22Rv1 (cell line): ENCODE results near the gene CCDC187.

Experiments used
- H3K27ac ChIP-seq: fragments of 450-650 bp; 2 replicates; pipeline ENCODE4 v1.5.1; 2017
- ZFX ChIP-seq: fragments of 450-650 bp; IDR thresholded peaks from 2 replicates; pipeline ENCODE4 v1.6.1; 2017; ENCODE audit warnings: antibody characterized with exemption, borderline replicate concordance
- TF ChIP-seq, protein P1 (sequence below): fragments of 450-650 bp; IDR thresholded peaks from 2 replicates; pipeline ENCODE4 v1.5.1; 2017; ENCODE audit warnings: mild to moderate bottlenecking

Gene CCDC187

DNA sequence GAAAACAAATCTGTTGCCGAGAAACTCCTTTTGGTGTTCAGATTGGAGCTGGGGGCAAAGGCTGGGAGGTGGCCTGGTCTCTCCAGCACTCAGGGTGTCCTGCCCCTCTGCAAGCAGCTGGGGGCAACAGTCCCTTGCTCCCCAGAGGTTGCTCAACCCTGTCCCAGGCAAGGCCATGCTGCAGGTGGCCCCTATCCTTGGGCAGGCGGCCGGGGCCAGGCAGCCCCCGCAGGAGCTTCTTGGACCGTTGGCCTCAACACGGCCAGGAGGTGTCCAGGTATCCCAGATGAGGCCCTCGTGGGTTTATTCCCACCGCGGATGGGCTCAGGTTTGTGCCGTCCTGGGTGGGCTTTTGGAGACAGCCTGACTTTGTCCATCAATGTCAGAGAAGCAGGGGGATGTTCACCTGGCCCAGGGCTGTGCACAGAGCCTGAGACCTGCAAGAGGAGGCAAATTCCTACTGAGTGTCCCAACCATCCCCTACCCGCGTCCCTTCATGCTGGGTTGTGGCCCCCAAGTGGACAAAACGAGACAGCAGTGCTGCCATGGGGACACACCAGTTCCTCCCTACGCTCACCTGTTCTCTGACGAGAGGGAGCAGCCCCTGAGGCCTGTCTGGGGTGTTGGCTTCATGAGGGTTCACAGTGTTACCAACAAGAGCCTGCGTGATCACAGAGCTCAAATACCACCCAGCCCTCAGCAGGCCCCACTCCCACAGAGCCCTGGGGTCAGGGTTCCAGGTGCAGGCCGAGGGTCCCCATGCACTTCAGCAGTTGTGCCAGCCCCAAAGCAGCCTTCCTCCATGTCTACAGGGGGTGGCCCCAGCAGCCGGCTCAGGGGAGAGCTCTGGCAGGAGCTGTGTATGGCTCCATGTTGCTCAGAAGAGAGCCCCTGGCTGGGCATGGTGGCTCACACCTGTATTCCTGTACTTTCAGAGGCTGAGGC lies 9.5 kb upstream of the CCDC187 start:
- no peak overlapping the region for H3K27ac ChIP-seq
- no peak for TF ChIP-seq ZFX
- TF ChIP-seq, protein P1, sequence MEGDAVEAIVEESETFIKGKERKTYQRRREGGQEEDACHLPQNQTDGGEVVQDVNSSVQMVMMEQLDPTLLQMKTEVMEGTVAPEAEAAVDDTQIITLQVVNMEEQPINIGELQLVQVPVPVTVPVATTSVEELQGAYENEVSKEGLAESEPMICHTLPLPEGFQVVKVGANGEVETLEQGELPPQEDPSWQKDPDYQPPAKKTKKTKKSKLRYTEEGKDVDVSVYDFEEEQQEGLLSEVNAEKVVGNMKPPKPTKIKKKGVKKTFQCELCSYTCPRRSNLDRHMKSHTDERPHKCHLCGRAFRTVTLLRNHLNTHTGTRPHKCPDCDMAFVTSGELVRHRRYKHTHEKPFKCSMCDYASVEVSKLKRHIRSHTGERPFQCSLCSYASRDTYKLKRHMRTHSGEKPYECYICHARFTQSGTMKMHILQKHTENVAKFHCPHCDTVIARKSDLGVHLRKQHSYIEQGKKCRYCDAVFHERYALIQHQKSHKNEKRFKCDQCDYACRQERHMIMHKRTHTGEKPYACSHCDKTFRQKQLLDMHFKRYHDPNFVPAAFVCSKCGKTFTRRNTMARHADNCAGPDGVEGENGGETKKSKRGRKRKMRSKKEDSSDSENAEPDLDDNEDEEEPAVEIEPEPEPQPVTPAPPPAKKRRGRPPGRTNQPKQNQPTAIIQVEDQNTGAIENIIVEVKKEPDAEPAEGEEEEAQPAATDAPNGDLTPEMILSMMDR = no peak

DNA sequence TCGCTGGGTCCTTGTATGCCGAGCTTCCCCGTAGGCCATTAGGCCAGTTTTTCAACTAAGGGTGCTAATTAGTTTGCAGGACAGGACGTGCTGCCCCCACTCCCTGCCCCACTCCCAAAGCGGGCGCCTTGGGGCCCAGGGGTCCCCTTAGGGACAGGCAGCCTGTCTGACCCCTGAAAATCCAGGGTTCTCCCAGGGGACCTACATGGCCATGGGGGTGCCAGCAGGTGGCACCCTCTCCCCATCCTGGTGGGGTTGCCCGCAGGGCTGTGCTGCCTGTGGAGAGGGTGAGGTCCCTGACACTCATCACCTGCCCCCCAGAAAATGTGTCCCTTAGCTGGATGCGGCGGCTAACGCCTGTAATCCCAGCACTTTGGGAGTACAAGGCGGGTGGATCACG lies 8.5 kb upstream of the CCDC187 start:
- no peak overlapping the region for H3K27ac ChIP-seq
- no peak for TF ChIP-seq ZFX
- TF ChIP-seq, protein P1 = peak; percentile 27; the same call in 1 of the 2 replicates

DNA sequence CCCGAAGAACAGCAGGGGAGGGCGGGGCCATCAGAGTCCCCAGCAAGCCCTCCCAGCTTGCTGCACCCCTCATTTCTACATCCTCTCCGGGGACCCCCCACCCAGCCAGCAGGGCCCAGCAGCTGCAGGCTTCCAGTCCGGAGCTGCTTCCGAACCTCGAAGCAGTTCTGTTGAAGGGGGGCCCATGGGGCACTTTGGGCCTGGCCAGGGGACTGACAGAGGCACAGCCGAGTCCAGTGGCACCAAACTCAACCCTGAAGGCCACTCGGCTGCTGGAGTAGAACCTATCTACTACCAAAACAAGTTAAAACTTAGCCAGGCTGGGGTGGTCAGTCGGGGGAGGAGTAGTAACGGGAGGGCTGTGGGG lies 8.1 kb upstream of the CCDC187 start:
- no peak overlapping the region for H3K27ac ChIP-seq
- TF ChIP-seq, protein P1 = no peak
- TF ChIP-seq ZFX = no peak

DNA sequence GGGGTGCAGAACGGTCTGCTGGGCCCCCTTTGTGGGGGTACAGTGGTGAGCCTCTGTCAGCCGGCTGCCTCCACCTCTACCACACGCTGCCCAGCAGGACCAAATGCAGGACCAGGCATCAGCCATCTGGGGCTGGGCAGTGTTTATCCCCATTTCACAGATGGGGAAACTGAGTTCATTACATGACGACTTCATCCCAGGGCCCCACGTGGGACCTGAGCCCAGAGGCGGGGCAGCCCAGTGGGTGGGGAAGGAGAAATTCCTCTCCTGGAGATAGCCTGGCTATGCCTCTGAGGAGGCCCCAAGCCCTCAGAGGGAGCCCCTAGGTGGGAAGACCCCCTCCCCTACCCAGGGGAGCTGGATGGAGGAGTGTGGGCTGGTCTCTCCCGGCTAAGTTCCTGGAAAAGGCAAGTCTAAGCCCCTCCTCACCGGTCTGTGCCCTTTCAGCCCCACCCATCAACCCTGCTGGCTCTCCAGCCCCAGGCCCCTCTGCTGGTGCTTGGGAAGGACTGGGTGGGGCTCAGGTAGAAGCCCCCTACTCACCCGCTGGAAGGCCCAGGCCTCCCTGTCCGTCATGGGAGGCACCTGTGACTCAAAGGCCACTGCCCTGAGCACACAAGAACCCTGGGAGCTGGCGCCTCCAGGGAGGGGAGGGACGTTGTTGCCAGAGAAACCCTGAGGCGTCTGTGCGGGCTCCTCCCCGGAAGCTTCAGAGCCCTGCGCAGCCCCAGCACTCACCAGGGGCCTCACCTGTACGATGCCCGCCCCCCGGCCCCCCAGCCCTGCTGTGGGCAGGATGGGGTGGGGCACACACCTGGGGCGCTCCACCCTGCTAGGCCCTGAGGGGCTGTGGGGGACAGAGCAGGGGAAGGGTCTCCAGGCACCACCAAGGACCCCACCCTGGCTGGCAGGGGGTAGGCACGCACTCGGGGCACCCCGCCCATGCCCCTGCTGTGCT lies 7.4 kb upstream of the CCDC187 start:
- TF ChIP-seq, protein P1 = no peak
- TF ChIP-seq ZFX = no peak
- H3K27ac ChIP-seq = no peak overlapping the region

DNA sequence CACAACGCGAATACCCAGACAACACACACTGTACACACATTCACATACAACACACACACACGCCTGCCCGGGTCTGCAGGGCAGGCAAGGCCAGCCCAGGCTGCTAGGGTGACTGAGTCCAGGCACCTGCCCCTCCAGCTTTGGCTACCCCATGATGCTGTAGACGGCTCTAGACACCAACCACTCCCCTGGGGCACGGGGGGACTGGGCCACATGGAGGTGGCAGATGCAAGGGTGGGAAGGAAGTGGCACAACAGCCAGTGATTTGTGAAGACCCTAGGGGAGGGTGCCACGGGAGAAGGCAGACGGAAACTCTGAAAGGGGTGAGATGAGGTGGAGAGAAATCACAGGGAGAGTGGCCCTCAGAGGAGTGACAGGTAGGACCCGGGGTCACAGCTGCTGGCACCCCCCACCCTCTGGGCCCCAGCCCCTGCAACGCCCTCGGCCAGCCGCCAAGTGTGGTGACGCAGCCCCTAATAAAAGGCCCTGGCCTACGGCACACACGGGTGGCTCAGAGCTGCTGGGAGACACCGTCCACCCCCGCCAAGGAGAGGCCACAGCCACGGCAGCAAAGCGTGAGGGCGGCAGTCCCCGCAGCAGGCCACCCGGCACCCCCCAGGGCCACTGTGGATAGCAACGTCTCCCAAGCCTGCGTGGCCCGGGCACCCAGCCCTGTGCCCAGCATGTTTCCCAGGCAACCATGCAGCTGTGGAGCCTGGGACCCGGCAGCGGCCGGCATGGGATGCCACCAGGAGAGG lies 6.6 kb upstream of the CCDC187 start:
- no peak for TF ChIP-seq ZFX
- TF ChIP-seq, protein P1 = no peak
- no peak overlapping the region for H3K27ac ChIP-seq

DNA sequence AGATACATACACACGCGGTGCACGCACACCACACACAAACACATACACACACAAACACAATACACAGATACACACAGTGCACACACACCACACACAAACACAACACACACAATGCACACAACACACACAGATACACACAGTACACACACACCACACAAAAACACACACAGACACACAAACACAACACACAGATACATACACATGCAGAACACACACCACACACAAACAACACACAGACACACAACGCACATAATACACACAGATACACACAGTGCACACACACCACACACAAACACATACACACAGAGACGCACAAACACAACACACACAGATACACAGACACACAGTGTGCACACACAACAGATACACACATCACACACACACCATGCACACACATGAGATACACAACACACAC lies 5.9 kb upstream of the CCDC187 start:
- no peak for TF ChIP-seq ZFX
- TF ChIP-seq, protein P1 = no peak

More for the DNA sequence above, 5.9 kb upstream of the CCDC187 start:
- no peak overlapping the region for H3K27ac ChIP-seq
